Umbilical cord (tissue), 2 donors: Measurements from ENCODE around the gene MIOX. TPM values are rescaled to one million over a fixed set of nuclear protein-coding genes. Genes with fewer than 3 reads are reported as not detected.
A peak's percentile ranks its signal among the peaks of the same experiment; 100 is the strongest.

Experiments used
- DNase-seq: peaks from one replicate; pipeline ENCODE4 v3.0.0-alpha.2; 2015; ENCODE audit warnings: low spot score
- total RNA-seq: library from RNA; depleted of rRNA; stranded (reverse); fragments of >200 nt; gene quantifications from one replicate; pipeline ENCODE4 v1.2.3, GENCODE V29; 2014; ENCODE audit warnings: low replicate concordance; ENCODE audit not compliant: insufficient read depth

Gene MIOX
- total RNA-seq, 1 donor from 2014 or later, result not detected

DNA sequence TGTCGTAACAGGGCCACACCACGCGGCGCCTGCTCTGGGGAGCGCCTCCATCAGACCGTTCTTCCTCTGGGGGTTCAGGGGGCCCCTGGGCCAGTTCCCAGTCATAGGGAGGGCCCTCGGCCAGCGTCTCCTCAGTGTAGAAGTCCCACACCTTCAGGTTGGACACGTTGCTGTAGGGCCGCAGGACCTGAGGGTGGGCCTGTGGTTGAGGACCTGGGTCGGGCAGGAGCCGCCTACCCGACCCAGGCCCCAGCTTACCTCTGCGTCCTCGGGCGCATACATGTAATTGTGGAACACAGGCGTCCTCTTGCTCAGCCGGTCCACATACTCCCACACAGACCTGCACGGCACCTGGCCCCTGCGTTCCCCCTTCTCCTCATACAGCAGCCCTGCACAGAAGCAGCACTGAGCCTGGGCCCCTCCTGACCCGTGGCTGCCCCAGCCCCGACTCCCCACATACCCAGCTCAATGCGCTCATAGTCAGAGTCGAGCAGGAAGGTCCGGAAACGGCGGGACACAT is 32.0 kb upstream of the MIOX start:
- no peak for DNase-seq

DNA sequence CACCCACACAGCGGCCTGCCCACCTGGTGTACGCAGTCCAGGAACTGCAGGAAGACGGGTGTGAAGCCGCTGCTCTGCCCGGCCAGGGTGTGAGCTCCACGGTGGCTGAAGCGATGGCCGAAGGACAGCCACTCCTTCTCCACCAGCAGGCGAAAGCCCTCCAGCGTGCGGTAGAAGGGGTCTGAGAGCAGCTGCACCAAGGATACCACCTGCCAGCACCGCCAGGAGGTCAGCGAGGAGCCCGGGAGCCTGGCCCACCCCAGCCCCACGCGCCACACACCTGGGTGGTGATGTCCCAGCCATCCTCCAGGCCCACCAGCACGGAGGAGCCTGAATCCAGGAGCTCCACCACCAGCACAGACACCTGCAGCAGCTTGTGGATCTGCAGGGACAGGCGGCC is 31.5 kb upstream of the MIOX start:
- no peak for DNase-seq

DNA sequence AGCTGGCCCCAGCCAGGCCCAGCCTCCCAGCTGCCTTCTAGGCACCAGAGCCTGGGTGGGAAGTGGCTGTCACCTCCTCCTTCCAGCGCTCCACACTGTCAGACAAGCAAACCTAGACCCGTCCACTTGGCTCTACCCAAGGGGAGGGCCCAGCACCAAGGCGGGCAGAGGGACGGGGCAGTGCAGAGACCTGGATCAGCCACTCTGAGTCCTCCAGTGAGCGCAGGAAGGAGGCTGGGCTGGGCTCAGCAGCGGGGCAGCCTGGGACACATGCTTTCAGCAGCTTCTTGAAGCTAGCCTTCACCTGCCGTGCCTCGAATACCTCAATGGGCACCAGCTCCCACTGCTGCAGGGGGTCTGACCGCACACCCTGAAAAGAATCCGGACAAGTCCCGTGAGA is 30.6 kb upstream of the MIOX start:
- DNase-seq, result no peak

DNA sequence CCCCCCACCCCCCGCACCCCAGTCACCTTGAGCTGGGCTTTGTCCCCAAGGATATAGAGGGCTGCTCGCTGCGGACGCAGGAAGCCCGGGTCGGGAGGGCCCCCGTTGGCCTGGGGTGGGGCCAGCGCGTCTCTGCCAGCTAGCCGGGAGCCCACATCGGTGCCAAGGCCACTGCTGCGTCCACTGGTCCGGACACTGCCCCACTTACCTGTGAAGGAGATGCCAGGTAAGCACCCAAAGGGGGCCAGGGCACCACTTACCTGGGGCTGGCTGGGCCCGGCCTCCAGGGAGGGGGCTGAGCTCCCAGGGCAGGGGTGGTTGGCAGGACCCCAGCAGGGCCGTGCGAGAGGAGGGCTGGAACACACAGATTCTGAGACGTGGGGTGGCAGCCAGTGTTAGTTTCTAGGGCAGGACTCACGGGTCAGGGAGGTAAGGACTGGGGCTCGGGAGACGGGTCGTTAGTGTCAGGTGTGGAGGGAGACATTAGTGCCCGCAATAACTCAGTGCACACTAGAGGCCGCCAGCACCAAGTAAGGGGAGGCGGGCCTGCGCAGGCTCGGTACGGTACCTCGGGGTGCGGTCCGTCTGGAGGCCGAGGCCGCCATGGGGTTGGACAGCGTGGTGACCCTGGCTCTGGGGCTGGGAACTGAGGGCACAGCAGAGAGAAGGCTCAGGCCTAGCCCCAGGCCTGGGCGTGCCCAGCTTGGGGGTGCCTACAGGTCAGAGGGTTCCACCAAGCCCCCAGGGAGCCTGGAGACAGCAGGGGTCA is 30.0 kb upstream of the MIOX start:
- DNase-seq, result no peak

DNA sequence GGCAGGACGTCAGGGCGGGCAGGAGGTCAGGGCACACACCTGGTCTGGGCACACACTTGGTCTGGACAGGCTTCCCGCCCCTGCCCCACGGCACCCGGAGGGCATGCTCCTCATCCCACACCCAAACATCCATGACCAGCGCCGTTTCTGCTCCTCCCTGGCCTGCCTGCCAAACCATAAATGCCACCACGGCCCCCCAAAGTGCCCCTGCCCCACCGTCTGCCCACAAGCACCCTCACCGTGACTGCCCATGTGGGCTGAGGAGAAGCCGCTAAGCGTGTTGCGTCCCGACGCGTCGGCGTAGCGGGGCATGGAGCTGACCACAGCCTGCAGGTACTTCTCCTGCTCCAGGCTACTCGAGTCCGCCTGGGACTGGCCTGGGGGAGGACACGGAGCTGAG is 27.6 kb upstream of the MIOX start:
- DNase-seq, result no peak

DNA sequence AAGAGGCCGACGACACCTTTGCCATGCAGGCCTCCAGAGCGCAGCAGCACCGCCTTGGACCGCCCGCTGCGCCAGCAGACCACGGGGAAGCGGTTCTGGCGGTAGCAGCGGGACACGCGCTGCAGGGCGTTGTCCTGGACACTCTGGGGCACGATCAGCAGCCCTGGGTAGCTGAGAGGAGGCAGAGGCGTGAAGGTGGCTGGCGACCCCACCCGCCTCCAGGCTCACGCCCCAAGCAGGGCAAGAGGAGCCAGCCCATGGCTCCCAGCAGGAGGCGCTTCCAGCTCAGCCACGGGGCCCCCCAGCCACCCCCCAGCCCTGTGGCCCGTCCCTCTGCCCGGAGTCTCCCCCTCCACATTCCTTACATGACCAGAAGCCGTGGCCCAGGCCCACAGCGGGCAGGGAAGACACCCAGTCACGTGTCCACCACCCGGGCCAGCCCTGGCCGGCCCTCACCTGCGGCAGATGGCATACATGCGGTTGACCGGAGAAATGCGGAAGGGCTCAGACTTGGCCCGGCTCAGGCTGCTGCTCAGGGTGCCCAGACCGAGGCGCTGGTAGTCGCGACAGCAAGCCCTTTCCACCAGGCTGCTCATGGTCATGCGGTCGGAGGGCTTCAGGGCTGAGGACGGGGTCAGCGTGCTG is 27.0 kb upstream of the MIOX start:
- DNase-seq, result no peak

DNA sequence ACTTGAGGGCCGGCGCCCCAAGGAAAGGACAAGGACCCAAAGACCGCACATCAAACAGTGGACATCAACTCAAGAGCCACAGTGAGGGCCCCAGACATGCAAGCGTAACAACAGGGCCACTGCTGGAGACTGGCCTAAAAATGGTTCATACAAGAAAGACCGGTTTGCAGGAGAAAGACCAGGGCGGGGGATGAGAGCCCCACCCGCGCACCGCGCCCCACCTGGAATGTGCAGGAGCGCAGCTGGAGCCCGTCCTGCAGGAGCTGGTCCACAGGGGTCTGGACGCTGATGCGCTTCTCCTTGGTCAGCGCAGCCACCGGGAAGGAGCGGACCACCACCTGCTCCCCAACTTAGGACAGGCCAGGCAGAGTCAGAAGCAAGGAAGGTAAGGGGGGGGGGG is 25.7 kb upstream of the MIOX start:
- DNase-seq, result peak; percentile 54

DNA sequence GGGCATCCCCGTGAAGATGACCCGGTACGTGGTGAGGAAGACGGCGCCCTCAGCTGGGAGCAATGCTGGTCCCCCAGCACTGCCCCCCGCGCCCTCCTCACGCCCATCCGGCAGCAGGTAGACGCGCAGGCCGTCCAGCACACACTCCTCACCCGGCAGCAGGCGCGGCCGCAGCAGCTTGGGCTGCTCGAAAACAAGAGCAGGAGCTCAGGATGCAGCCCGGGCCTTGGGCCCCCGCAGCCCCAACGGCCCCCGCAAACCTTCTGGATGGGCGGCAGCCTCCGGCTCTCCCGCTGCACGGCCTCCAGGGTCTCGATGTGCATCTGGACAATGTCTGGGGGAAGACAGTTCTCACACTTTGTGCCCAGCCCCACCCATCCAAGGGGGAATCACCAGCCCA is 25.1 kb upstream of the MIOX start:
- no peak for DNase-seq

DNA sequence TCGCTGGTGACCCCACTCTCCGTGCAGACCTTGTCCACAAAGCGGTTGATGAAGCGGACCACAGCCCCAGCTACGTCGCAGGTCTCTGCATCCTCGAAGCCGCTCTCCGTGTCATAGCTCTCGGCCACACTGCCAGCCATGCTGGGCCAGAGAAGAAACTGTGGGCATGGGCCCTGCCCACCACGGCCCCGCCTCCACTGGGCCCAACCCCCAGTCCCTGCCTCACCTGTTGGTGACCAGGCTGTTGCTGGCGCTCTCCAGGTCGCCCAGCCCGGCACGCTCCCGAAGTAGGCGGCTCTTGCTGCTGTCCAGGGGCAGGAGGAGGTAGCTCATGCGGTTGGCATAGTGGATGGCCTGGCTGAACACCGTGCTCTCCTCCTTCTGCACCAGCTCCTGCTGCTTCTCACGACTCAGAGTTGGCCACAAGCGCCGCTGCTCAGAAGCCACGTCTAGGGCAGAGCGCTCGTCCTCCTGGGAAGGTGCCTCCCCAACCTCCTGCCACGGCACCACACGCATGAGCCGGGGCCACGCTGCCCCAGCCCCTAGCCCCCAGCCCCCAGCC is 24.6 kb upstream of the MIOX start:
- DNase-seq, result no peak

DNA sequence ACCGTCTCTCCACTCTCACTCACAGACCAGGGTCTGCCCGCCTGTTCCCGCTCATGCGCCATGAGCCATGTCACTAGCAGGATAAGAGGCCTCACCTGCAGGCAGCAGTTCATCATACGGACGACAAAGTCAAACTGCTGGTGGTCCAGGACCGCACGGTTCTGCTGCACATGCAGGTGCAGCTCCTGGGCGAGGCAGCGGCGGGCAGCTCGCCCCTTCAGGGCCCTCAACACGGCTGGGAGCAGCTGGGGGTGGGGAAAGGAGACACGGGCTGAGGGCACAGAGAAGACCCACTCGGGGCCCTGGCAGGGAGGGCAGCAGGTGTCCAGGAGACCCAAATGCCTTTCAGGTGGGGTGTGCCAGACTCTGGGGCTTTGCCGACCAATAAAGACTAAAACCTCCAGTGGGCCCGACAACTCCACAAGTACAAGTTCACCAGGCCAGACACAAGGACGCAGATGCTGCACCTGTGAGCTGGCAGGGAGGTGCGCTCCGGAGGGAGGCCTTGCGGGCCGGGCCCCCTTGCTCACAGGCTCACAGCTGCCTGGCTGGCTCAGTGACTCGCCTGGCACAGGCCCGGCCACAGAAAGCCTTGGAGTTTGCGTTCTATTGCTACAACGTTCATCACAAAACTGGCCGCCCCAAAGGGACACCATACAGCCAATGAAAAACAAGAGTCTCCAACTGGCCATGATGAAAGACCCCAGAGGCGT is 23.3 kb upstream of the MIOX start:
- DNase-seq, result no peak

DNA sequence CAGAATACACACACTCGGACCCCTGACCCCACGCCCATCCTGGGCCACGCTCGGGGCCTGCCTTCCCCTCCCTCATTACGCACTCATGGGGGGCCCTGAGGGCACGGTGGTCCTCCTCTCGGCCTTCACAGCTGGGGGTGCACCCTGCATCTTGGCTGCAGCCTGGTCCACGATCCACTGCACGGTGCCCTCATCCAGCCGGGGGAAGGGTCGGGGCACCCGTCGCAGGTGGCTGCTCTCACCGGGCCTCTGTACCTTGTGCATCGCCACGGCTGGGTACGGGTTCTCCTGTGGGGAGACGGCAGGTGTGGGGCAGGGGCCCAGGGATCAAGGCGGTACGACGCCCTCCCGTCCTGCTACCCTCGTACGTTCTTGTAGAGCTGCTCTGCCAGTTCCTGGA is 22.2 kb upstream of the MIOX start:
- no peak for DNase-seq

DNA sequence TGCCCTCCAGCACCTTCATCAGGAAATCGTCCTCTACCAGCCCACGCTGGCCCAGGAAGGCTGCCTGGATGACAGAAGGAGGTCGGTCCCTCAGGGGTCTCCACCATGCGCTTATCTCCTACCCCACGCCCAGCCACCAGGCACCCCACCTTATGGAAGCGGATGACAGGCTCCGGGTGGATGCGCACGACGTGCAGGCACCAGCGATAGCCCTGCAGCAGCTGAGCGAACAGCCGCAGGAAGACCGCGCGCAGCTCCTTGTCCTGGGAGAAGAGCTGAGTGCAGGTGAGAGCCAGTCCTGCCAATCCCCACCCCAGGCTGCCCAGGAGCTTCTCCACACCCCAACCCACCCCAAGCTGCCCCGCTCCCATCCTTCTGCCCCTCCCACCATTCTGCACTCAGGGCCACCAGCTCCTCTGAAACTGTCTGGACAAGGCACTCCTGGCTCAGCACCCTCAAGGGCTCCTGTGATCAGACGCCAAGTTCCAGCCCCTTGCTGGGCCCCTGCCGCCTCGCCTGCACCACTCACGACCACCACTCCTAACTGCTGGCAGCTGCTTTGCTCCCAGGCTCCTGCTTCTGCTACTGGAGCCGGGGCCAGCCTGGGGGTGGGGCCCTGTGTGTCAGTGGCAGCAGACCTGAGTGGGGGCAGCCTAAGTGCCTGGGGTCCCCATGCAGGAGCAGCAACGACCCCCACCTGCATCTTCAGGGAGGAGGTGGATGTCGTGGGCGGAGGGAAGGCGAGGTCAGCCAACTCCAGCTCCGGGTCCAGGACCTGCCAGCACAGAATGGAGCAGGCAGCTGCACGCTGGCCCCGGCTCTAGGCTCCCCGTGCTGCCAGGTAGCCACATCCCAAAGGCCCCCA is 21.4 kb upstream of the MIOX start:
- DNase-seq, result no peak

DNA sequence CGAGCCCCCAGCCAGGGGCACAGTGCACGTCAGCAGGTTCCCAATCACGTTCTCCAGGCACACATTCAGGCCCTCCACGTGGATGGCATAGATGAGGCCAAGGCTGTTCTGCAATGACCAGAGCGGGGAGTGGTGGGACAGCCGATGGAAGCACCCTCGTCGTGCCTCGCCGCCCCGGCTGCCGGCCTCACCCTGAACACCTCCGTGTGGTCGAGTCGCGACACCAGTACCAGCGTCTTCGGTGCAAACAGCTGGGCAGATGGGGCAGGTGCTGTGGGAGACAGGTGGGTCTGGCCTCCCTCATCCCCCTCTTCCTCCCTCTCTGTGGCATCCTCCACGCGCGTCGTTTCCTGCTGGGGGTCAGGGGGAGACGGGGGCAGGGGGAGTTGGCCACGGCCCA is 19.3 kb upstream of the MIOX start:
- DNase-seq, result no peak

DNA sequence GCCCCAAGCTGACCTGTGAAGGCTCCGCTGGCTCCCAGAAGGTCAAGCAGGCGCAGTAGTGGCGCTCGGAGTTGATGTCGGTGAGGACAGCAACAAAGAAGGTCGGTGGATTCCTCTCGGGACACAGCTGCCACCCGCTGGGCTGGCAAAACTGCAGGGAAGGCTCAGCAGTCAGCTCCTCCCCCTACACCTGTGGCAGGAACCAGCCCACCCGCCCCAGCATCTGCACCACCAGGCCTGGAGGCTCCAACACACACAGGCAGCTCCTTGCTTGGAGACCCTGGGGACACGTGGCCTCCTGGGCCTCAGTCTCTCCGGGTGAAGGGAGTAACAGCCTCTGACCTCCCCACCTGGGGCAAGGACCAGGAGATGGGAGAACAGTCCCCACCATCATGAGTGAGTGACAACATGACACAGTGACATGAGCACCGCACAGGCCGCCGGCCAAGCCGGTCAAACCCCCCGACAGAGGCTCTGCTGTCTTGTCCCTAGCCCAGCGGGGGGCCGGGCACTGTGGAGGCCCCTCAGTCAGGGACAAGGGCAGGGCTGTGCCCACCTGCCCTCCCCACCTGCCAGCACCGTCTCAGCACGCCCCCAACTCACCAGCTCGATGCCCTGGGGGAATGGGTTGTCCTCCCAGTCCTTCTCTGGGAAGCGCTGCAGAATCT is 18.8 kb upstream of the MIOX start:
- DNase-seq, result no peak

DNA sequence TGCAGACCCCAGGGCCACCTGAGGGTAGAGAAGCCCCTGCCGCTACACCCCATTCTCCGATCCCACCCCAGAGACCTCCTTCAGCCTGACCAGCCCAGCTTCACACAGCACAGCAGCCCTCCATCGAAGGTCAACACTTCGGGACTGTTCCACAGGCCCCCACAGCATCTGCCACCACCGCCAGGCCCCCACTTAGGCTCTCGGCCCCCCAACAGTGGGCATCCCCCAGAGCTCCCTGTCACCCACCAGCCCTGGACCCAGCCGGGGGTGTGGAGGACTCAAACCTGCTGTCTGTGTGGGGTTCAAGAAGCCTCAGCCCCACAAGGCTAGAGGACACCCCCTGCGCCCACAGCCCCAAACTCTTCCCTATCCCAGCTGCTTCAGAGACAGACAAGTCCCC is 18.0 kb upstream of the MIOX start:
- DNase-seq, result no peak

DNA sequence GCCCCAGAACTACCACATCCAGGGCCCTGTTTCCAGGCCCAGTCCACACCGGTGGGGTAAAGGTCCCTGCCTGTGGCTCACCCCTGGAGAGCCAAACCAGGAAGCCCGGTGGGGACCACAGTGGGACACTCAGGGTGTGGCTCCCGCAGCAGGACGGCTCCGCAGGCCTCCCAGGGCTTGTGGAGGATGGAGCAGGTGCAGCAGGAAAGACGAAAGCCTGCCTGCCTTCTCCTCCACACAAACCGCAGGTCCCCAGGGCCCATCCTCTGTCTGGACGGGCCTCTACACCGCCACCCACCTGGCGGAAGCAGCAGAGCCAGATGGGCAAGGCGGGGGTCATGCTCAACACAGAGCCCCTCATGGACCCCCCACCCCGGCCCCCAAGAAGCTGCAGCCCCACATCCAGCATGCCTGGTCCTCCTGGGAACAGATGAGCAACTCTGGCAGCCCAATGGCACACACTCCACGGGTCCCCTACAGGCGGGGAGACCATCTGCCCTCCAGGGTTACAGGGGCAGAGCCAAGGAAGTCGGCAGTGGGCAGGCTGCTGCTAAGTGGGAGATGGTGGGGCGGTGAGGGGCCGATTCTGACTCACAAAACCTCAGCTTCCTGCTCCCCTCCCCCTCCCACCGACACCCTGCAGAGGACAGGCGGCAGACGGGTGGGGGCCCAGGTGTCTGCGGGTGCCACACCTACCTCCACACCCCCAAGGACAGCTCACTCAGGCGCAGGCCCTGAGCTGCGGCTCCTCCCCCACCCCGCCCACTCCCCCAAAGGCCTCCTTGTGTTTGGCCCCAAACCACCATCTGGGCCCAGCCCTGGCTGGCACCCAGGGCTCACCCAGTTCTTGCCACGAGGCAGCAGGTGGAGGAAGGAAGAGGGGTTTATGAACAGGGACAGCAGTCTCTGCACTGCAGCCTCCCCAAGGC is 17.0 kb upstream of the MIOX start:
- peak; percentile 39 for DNase-seq

DNA sequence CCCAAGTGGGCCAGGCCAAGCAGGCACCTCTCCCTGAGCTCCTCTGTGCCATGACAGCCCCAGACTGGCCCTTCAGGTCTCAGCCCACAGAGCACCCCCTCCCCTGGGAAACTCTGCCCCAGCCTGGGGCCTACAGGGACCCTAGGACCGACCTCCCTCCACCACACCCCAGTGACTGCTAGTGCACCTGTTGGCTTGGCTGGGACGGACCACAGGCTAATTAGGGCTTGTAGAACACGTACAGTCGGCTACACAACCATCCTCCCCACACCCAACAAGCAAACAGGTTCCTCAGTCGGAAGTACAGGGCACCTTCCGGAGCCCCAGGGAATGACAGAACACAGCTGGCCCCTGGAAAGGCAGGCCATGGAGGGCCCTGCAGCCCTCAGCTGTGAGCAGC is 16.2 kb upstream of the MIOX start:
- DNase-seq, result no peak

DNA sequence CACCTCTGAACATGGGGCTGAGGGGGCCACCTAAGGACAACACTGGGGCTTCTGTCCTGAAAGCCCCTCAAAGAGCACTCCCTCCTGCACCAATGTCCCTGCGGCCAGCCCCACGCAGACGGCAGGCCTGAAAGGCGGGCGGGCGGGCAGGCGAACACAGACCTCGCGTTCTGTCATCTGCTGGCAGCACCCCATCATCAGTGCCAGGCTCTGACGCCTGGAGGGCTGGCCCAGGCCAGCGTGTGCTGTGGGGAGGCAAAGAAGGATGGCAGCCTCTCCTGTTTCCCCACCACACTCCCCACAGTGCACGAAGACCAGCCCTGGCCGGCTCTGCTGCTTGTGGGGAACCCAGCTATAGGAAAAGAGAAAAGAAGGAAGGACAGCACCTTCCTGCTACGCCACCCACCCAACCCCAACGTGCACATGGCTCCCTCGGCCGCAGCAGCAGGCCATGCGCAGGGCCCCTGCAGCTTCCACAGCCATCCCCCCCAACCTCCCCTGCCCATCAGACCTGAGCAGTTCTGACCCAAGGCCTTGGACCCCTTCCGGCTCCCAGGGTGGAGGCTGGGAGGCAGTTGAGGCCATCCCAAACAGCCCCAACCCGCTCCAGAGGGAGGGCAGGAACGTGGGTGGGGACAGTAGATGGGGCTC is 15.3 kb upstream of the MIOX start:
- DNase-seq, result no peak

DNA sequence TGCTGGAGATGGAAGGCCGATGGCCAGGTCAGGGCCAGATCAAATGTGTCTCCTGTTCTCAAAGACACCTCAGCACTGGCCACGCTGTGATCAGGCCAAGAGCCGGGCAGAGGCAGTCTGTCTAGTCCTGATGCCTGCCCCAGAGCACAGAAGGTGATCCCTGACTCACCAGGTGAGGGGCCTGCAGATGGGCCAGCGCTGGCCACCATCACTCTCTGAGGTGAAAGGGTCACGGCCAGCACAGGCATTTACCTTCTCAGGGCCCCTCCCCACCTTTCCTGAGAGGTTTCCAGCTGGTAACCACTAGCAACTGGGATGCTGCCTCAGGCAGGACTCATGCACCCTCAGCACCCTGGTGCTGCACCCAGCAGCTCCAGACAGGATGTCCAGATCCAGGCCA is 14.7 kb upstream of the MIOX start:
- no peak for DNase-seq
